HG03378 (cell line): ENCODE measurements around the gene TAL1.
"Not testable (repeated sequence)": the region's sequence is repeated elsewhere in the genome, so short reads cannot be mapped to it uniquely, and the experiment has no call there.

Source experiments
- ATAC-seq: cut with Tn5 transposase; IDR thresholded peaks from one replicate; pipeline ENCODE4 v1.9.1; 2021; ENCODE audit warnings: mild to moderate bottlenecking, moderate library complexity; ENCODE audit not compliant: unreplicated experiment

The TAL1 gene

DNA sequence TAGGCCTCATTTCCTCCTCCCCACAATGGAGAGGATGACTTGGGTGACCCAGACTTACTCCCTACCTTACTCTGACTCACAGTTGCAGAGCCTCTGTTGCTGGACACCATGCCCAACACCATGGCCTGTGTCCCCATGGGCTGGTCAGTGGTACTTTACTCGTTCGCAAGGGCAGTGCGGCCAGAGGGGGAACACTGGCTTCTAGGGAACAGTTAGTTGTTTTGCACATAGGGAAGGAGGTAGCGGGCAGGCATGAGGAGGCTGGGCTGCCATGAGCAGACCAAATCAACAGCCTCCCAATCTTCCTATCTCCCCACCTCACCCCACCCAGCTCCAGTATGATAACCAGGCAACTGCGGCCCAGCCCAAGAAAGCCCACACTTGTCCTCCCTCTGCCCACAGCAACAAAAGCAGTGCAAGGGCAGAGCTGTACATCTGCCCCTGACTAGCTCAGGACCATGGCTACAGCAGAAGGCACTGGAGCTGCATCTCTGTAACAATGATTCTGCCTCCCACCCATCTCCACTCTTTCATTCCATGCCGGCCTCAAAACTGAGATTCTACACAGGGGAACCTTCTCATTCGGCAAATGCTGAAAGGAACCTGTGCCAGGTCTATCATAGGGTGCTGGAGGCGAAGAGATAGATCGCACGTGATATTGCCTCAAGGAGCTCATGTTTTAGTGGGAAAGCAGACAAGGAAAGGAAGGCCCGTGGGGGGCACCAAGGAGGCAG lies 18.6 kb downstream of the TAL1 start:
- no peak for ATAC-seq

DNA sequence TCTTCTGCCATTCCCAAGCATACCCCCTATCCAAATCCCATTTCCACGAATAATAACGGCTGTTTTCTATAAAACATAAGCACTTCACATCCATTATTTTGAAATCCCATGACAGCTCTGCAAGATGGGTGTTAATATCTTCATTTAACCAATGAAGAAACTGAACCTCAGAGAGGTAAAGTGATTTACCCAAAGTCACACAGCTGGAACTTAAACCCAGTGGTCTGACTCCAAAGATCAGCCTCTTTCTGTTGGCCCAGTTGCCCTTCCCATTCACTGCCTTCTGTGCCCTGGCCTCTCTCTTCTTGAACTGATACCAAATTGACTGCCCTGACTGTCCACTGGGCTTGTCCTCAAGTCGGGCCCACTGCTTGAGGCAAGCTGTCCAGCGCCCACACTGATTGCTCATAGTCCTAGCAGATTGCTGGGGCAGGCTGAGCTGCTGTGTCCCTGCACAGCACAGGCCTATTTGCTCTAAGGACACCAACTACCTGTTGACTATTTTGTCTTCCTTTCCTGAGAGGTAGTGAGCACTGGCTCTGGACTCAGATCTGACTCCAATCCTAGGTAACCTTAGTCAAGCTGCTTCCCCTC lies 19.3 kb downstream of the TAL1 start:
- ATAC-seq, result no peak

DNA sequence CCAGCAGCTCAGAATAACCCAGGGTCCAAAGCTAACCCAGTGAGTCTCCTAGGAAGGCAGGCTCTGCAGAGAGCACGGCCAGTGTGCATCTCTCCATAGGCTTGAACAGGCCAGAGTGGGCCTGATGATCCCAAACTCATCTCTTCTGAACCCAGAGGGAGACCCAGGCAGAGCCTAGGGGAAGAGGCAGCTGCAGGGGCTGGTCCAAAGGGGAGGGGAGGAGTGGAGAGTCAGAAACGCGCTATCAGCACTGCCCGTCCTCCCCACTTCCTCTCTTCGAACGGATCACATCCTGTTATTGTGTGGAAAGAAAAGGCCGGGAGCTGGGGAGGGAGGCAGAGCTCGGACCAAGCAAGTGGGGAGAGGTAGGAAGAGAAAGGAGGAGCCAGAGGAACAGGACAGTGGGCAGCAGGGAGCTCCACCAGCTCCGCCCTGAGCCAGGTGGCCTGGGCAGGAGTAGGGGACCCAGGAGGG lies 20.2 kb downstream of the TAL1 start:
- no peak for ATAC-seq

DNA sequence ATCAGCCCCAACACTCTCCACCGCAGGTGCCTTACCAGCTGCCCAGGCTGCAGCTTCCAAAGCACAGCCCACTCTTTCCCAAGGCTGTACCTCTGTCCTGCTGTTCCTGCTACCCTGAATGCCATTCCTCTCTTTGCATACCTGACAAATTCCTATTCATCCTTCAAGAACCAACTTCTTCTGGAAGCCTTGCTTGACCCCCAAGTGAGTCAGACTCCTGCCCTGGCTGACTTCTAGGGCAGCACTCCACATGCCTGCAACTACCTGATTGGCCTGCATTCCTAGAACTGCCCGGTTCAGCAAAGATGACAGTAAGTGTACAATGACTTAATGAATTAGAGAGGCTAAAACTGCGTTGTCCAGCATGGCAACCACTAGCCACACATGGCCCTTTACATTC lies 21.4 kb downstream of the TAL1 start:
- no peak for ATAC-seq

DNA sequence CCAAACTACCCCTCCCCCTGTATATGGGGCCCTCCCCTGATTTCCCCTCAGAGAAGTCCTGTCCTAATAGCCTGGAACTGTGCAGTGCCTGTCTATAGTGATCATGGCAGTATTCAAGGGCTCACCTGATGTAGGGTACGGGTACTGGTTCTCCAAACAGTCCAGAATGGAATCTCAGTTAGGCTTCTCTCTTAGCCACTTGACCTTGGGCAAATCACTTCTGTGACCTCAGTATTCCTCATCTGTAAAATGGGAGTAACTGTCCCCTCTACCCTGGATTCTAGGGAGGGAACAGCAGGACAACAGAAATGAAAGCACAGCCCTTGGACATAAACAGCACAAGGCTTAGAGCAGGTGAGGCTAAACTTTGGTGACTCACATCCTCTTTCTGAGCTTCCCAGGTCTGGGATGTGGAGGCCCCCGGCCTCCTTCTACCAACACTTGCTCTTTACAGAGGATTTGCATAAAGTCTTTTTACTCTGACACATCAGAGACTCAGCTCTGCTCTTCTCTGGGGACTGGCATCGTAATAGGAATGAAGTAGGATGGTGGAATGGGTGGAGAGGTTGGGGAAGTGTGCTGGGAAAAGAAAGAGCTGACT lies 22.2 kb downstream of the TAL1 start:
- no peak for ATAC-seq

DNA sequence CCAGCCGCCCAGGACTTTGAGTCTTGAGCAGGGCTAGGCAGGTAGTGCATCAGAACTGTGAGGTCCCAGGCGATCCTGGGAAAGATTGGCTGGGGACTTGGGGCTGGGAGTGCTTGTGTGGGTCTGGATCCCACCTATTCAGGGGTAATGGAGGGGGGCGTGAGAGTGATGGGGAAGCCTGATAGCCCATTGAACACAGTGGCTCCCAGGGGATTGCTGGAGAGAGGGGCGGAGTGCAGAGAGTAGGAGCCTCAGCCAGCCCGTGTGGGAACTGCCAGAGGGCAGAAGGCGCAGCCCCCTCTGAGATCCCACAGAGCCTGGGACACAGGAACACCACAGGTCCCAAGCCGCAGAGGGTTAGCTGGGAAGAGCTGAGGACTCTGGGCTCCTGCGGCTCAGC lies 22.9 kb downstream of the TAL1 start:
- ATAC-seq, result no peak

DNA sequence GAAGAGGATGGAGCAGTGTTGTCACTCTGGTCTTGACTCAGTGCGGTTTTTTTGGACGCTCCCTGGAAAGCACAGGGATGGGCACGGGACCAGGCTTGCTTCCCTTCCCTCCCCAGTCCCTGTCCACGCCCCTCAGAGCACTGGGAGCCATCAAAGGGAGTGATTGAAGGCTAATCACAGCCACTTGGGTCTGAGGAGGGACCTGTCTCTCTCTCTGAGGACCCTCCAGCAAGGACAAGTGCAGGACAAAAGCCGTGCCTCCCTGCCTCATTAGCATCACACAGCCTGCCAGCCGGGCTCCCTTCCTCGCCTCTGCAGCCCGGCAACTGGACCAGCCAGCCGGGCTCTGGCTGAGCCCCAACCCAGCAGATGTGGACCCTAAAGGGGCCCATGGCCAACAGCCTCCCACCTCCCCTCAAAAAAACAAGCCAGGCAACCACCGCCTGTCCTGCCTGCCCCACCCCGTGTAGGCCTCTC lies 23.6 kb downstream of the TAL1 start:
- ATAC-seq, result no peak

DNA sequence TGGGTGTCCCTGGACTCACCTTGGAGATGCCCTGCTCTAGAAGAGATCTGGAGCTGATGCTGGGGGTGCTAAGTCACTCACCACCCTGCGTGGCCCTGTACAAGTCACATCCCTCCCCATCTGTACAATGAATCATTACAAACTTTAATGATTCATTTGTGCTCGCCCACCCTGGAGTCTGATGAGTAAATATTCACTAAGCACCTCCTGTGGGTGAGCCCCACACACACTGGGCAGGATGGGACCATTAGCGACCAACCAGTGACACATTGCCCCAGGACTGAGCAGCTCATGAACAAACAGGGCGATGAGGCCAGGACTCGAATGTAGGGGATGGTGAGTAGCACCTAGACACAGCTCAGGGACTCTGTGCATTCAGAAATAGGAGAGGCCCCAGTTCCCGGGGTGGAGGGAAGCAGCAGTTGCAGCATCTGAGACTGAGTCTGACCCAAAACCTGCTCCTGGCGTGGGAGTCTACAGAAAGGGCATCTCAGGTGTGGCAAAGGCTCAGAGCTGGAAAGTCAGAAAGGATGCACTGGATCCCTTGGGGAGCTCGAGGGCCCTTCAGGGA lies 24.1 kb downstream of the TAL1 start:
- ATAC-seq, result no peak

DNA sequence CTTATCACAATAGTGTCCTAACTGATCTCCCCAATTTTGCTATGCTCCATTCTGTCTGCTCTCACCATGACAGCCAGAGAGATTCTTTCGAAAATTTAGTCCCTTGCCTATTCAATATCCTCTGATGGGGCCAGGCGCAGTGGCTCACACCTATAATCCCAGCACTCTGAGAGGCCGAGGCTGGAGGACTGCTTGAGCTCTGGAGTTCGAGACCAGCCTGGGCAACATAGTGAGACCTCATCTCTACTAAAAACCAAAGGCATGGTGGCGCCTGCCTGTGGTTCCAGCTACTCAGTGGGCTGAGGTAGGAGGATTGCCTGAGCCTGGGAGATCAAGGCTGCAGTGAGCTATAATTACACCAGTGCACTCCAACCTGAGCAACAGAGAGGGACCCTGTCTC lies 26.1 kb downstream of the TAL1 start:
- ATAC-seq, result no peak

DNA sequence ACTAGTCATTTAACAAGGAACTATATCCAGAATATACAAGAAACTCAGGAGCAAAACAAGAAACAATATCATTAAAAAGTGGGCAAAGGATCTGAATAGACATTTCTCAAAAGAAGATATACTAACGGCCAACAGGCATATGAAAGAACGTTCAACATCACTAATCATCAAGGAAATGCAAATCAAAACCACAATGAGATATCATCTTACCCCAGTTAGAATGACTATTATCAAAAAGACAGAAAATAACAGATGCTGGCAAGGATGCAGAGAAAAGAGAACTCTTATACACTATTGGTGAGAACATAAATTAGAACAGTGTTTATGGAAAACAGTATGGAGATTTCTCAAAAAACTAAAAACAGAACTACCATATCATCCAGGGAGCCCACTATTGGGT lies 28.5 kb downstream of the TAL1 start:
- not testable (repeated sequence) for ATAC-seq

DNA sequence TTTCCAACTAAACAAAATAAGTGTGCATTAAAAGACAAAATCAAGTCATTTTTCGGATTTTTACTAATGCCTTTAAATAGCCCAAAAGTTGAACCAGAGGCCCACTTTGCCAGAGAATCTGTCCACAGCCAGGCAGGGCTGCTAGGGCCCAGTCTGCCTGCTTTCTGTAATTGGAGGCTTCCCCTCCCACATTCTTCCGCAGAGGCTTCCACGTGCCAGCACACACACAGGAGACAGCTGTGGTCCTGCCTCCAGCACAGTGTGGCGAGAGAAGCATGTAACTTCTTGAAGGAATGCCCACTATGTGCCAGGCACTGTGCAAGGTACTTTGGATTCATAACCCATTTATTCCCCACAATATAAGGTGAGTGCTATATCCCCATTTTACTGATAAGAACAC lies 30.8 kb downstream of the TAL1 start:
- ATAC-seq, result no peak

DNA sequence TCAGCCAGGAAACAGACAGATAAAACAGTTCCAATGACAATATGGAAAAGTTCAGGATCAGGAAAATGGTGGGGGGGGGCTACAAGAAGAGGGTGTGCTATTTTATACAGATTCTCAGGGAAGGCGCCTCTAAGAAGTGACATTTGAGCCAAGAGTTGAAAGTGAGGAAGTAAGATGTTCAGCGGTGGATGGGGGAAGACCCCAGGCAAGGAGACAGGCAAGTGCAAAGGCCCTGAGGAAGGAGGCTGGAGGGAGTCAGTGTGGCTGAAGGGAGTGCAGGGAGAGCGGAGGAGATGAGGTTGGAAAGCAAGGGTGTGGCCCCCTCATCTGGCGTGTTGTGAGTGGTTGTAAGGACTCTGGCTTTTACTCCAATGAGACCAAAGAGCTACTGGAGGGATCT lies 33.8 kb downstream of the TAL1 start:
- ATAC-seq, result no peak

DNA sequence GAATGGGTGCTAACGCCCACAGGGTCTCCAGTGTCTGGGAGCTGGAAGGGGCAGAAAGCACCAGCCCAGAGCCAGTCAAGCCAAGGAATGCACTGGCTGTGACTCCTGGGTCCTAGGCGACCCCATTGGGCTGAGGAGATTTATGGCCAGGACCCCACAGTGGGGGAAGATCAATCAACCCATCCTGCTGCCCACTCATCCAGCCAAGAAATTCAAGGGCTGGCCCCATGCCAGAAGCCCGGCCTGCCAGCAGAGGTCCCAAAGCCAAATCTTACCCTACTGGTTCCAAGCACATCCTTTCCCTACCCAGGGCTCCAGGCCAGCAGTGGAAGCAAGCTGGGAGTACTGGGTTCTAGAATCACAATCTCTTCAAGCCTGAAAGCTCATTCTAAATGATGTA lies 35.4 kb downstream of the TAL1 start:
- no peak for ATAC-seq

DNA sequence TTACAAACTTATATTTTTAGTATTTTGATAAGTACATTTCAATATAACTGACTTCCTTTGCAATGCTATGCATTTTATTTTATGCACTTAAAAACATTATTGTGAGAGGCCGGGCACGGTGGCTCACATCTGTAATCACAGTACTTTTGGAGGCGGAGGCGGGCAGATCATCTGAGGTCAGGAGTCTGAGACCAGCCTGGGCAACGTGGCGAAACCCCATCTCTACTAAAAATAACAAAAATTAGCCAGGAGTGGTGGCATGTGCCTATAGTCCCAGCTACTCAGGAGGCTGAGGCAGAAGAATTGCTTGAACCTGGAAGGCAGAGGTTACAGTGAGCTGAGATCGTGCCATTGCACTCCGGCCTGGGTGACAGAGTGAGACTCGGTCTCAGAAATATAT lies 36.0 kb downstream of the TAL1 start:
- not testable (repeated sequence) for ATAC-seq

DNA sequence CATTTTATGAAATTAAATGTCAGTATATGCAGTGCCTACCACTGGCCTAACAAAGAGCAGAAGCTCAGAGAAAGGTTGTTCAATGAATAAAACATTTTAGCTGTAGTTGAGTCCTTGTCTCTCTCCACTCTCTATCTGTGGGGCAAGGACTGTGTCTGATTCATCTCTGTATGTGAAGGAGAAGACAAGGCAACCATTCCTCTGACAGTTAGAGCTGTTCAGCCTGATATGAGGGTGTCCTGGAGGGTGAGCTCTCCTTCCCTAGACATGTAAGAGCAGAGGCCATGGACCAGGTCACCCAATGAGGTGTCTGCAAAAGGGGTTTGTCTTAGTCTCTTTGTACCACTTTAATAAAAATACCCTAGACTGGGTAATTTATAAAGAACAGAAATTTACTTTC lies 37.7 kb downstream of the TAL1 start:
- ATAC-seq, result no peak

DNA sequence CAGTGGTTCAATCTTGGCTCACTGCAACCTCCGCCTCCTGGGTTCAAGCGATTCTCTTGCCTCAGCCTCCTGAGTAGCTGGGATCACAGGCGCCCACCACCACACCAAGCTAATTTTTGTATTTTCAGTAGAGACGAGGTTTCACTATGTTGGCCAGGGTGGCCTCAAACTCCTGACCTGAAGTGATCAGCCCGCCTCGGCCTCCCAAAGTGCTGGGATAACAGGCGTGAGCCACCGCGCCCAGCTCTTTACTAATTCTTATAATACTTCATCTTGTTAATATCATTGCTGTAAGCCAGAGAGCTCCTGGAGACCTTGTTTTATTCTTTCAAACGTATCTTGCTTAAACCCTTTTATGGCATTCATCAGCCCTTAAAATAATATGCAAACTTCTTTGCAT lies 38.5 kb downstream of the TAL1 start:
- not testable (repeated sequence) for ATAC-seq

DNA sequence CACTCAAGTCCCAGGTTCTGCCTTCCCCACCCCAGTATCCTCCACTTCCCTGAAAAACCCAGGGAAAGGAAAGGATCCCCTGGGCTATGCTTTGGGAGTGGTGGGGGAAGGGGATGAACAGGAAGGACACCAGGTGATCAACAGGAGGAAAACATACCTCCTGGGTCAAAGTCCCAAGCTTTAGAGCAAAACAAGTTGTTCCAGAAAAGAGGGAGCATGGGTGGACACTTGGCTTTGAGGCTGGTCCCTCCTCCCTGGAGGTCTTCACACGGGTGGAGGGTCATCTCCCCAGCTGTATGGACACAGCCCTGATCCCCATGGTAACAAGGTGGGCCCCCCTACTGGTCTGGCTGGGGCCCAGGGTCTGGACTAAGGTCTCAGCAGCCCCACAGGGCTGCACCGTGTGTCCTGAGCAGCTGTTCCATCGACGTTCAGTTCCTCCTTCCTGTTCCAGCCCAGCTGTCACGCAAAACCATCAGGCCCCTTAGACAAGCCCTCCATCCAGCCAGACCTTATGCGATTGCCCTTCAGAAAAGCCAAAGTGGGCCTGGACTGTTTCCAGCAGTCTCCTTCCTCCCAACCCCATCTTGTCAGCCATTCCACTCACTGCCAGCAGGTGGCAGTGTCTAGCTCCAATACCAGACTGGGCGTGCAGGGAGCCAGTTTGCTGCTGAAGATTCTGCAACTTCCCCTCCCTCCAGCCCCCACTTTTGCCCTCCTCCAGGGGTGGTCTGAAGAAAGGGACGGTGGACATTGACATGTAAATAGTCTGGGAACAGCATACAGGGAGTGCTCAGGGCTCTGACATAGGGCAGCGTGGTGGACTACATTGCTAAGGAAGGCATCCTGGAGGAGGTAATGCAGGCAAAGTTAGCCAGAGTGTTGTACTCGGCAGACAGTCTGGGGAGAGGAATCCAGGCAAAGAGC lies 39.3 kb downstream of the TAL1 start:
- peak; percentile 52 for ATAC-seq

DNA sequence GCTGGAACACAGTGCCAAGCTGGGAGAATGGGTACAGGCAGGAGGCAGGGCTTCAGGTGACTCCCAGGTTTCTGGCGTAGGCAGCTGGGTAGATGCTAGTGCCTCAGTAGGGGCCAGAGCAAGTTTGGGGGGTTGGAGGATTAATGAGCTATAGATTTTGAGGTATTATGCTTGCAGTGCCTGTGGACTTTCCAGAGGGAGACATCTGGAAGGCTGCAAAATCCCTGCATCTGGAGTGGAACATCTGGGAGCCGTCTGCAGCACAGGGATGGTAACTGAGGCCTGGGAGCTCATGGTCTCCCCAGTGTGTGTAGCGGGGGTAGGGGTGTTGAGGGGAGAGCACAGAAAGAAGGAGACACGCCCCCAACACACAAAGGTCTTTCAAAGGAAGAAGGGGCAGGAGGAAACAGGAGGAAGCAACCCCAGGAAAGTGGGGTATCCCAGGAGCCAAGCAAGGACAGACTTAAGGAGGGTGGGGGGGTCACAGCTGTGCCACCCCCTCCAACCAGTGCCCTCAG lies 40.0 kb downstream of the TAL1 start:
- ATAC-seq, result no peak

DNA sequence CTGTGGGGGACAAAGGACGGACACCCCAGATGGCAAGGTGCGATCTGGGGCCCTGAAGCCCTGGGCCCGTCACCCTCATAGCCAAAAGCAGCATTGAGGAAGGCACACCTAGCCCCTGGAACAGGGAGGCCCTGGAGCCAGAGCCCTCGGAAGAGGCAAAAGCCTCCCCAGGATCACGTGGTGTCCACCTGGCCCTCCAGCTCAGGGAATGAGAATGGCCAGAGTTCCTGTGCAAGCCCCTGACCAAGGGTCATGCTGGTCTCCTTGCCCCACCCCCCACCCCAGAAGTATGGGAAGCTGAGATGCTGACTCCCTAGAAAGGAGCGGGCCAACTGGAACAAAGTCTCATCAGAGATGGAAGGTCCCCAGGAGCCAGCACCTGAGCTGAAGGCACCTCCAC lies 41.2 kb downstream of the TAL1 start:
- no peak for ATAC-seq

DNA sequence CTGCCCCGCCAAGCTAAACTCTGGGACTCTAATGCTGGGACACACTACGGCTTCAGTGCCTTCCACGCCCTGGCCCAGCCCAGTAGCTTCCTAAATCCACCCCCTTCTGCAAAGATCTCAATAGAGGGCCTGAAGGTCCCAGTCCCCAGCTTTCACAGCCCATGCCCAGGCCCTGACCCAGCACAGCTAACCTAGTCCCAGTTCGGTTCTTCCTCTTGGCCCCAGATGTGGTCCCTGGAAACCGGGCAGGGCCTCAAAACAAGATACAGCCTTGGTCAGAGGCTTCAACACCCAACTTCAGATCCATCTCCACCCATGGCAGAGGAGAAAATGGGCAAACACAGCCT lies 41.5 kb downstream of the TAL1 start:
- ATAC-seq, result no peak
